HepG2 (cell line): ENCODE results near the gene PARM1. TPM values are rescaled to one million over a fixed set of nuclear protein-coding genes. Genes with fewer than 3 reads are reported as not detected.

ENCODE experiments used
- ATAC-seq: fragments of 200-7000 bp; cut with Tn5 transposase; 3 replicates; pipeline ENCODE4 v1.9.1; 2020; ENCODE audit warnings: mild to moderate bottlenecking, moderate library complexity
- BruUV-seq: library from RNA; stranded (reverse); fragments of 400-500 nt; replicated peaks from 2 replicates; lab custom pipeline; 2021; lab: Mats Ljungman, UMichigan
- CTCF ChIA-PET: fragments of 300-600 bp; formaldehyde crosslinking; extraction: SDS; loops from one replicate; lab custom pipeline; 2021; ENCODE audit warnings: low total read pairs, inconsistent platforms, low intra/inter-chr PET ratio; lab: Yijun Ruan, JAX
- POLR2A ChIA-PET: fragments of 350-600 bp; sonication (Branson Sonifier 250); formaldehyde crosslinking; loops from one replicate; lab custom pipeline; 2020; ENCODE audit warnings: antibody characterized with exemption, inconsistent platforms; lab: Yijun Ruan, JAX
- DNase-seq: peaks from one replicate; pipeline ENCODE4 v3.0.0-alpha.2; 2015; ENCODE audit warnings: low spot score
- FAIRE-seq: peaks from 3 replicates; lab custom pipeline; 2011; peaks lifted over from hg19 to GRCh38; lab: Jason Lieb, UNC
- H2AFZ ChIP-seq: one replicate; pipeline ENCODE4 v1.6.1; 2011; ENCODE audit warnings: low read length, inconsistent platforms
- H3K27ac ChIP-seq: fragments of 300-600 bp; 3 replicates; pipeline ENCODE4 v1.8.0; 2011; ENCODE audit warnings: mixed run types, mild to moderate bottlenecking, mixed read lengths, low read length, inconsistent platforms; ENCODE audit not compliant: insufficient read depth; ENCODE audit errors: extremely low read length
- H3K27me3 ChIP-seq, 2 experiments: fragments of 200-600 bp in 1 of 2; 2 replicates in 1 of 2; 3 replicates in 1 of 2; pipeline versions ENCODE4 v1.6.0 to v1.8.0; 2011; ENCODE audit warnings: low read length in 2 of 2, mild to moderate bottlenecking in 2 of 2, moderate library complexity in 2 of 2, inconsistent platforms in 1 of 2; ENCODE audit not compliant: insufficient read depth in 2 of 2, control insufficient read depth in 1 of 2
- H3K36me3 ChIP-seq, 2 experiments: fragments of 200-600 bp in 1 of 2; replicated peaks in 1 of 2; 2 replicates in 1 of 2; 3 replicates in 1 of 2; pipeline versions ENCODE4 v1.5.1 to v1.8.0; 2011; ENCODE audit warnings: low read length in 2 of 2, inconsistent platforms in 1 of 2; ENCODE audit not compliant: insufficient read depth in 2 of 2, control insufficient read depth in 1 of 2
- H3K4me1 ChIP-seq: 2 replicates; pipeline ENCODE4 v1.5.1; 2012; ENCODE audit warnings: low read length, inconsistent platforms; ENCODE audit not compliant: insufficient read depth
- H3K4me2 ChIP-seq: 2 replicates; pipeline ENCODE4 v1.6.0; 2011; ENCODE audit warnings: low read depth, low read length, inconsistent platforms
- H3K4me3 ChIP-seq, 3 experiments: fragments of 200-600 bp in 1 of 3; sonication (generic), shearing (Covaris generic) in 1 of 3; replicated peaks in 1 of 3; 2 replicates each; pipeline ENCODE4 v1.5.1; 2011 to 2016; ENCODE audit warnings: low read length in 3 of 3, inconsistent platforms in 2 of 3, low read depth in 2 of 3, mild to moderate bottlenecking in 2 of 3, control low read depth in 1 of 3, mixed read lengths in 1 of 3; ENCODE audit not compliant: insufficient read depth in 1 of 3
- H3K79me2 ChIP-seq: one replicate; pipeline ENCODE4 v1.6.1; 2011; ENCODE audit warnings: low read length, inconsistent platforms; ENCODE audit not compliant: insufficient read depth
- H3K9ac ChIP-seq: 2 replicates; pipeline ENCODE4 v1.6.0; 2011; ENCODE audit warnings: mild to moderate bottlenecking, low read depth, low read length, inconsistent platforms; ENCODE audit not compliant: insufficient read depth
- H3K9me3 ChIP-seq: 2 replicates; pipeline ENCODE4 v1.5.1; 2012; ENCODE audit warnings: mild to moderate bottlenecking, low read length
- H4K20me1 ChIP-seq: 2 replicates; pipeline ENCODE4 v1.6.0; 2011; ENCODE audit warnings: inconsistent platforms, mild to moderate bottlenecking, low read length, moderate library complexity; ENCODE audit not compliant: insufficient read depth
- CENPX ChIP-seq: sonication (generic); formaldehyde crosslinking; IDR thresholded peaks from 2 replicates; pipeline ENCODE4 v1.9.0; 2021; ENCODE audit warnings: mild to moderate bottlenecking, missing genetic modification reagents, moderate library complexity
- ELF4 ChIP-seq: sonication (generic); formaldehyde crosslinking; IDR thresholded peaks from 2 replicates; pipeline ENCODE4 v1.5.0; 2020; ENCODE audit warnings: missing genetic modification reagents, mild to moderate bottlenecking, moderate library complexity, borderline replicate concordance
- SMC3 ChIP-seq: IDR thresholded peaks from 2 replicates; pipeline ENCODE4 v1.6.1; 2011; ENCODE audit warnings: low read length, improper control_type of control experiment
- TCF7 ChIP-seq: sonication (generic); IDR thresholded peaks from 2 replicates; pipeline ENCODE4 v1.6.1; 2016; ENCODE audit warnings: antibody characterized with exemption, low read depth
- ZBTB49 ChIP-seq: sonication (generic); formaldehyde crosslinking; IDR thresholded peaks from 2 replicates; pipeline ENCODE4 v1.4.0; 2020; ENCODE audit warnings: missing genetic modification reagents, borderline replicate concordance
- ZNF251 ChIP-seq: sonication (generic); formaldehyde crosslinking; IDR thresholded peaks from 2 replicates; pipeline ENCODE4 v1.9.0; 2021; ENCODE audit warnings: mild to moderate bottlenecking, missing genetic modification reagents
- ZNF747 ChIP-seq: sonication (generic); formaldehyde crosslinking; IDR thresholded peaks from 2 replicates; pipeline ENCODE4 v1.8.1; 2023; ENCODE audit warnings: missing genetic modification reagents, mild to moderate bottlenecking, borderline replicate concordance
- ZSCAN29 ChIP-seq: sonication (generic); formaldehyde crosslinking; conservative IDR thresholded peaks from 2 replicates; pipeline ENCODE4 v1.4.0; 2020; ENCODE audit warnings: mild to moderate bottlenecking, missing genetic modification reagents
- WGBS: methylation state at CpG from one replicate; pipeline ENCODE4 v1.1.6; 2017; ENCODE audit warnings: low lambda C conversion rate; 5-methylcytosine and 5-hydroxymethylcytosine counted together
- in situ Hi-C: cut with HindIII; loops from 2 replicates; pipeline ENCODE4 v1.10.0; 2017; ENCODE audit warnings: low pct_unique_long_range_greater_than_20kb; ENCODE audit not compliant: extremely low pct_ligation_motif_present
- intact Hi-C: fragments of 100-400 bp; cut with micrococcal nuclease; formaldehyde crosslinking; loops from one replicate; pipeline ENCODE4 v1.10.0; 2022; ENCODE audit not compliant: unreplicated experiment
- polyA plus RNA-seq, 8 experiments: library from polyadenylated mRNA; depleted of rRNA in 3 of 8; stranded (reverse) in 7 of 8; unstranded in 1 of 8; fragments of >200 nt; fragmentation: Illumina TruSeq in 4 of 8; extraction: Trizol in 4 of 8; gene quantifications; 2 replicates each; pipeline versions ENCODE4 v1.2.1 to v1.2.3, GENCODE V29; 2011 to 2016; ENCODE audit warnings: low read depth in 4 of 8, missing spikeins in 1 of 8, mixed read lengths in 1 of 8; ENCODE audit not compliant: insufficient read depth in 1 of 8
- total RNA-seq, 5 experiments: library from RNA; depleted of rRNA; stranded (reverse); fragments of >200 nt; fragmentation: Illumina TruSeq; extraction: Trizol; gene quantifications; 2 replicates each; pipeline ENCODE4 v1.2.3, GENCODE V29; 2016; ENCODE audit warnings: low read depth in 1 of 5

PARM1 gene
- total and polyA plus RNA-seq, 2 of the 13 experiments (the other 11 are each of a cell fraction or from before 2014, with no cell fraction given), result not detected

DNA sequence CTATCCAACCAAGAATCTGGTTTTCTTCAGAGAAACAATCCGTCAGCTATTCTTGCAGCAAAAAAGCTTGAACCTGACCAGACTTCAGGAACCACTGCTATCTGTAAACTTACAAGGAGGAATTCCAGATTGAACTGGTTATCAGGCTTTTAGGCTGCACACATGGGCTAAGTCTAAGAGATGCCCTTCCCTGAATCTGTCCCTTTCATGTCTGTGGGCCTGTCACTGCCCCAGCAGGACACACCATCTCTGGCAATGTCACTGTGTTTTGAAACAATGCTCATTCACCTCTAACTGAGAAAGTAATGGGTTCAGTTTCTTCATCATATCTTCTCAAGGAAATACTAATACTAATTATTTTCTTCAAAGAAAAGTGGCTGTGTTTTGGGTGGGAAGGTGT, 72.8 kb downstream of the PARM1 start (continued):
- TF ChIP-seq SMC3 (no peak), ZNF251 (CRISPR knock-in tag) (no peak), CENPX (no peak), ZSCAN29 (CRISPR knock-in tag) (no peak), ZNF747 (no peak), ELF4 (no peak)

DNA sequence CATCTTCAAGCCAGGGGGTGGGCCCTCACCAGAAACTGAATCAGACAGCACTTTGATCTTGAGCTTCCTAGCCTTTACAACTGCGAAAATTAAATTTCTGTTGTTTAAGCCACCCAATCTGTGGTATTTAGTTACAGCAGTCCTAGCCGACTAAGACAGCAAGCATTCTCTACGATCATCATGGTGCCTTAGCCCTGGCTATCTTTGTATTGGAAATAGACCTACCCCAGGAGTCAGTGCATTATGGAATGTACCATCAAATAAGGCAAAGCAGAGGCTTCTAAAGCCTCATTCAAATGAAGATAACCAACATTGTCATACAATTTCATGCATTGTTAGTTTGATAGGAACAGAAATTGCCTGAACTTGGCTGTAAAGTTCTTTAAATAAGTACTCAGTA, 75.0 kb downstream of the PARM1 start:
- Histone ChIP-seq H3K27ac (no peak overlapping the region), H4K20me1 (no peaks in the 10 kb centered on the region), H3K27me3 (no peaks in the 10 kb centered on the region; a peak in 1 of 5 replicates), H3K36me3 (no peaks in the 10 kb centered on the region), H3K4me2 (no peak overlapping the region), H3K4me3 (no peak overlapping the region), H2AFZ (no peak overlapping the region)
- DNase-seq (no peak), ATAC-seq (no peak)
- intact Hi-C loops, result no loop called here
- ChIA-PET POLR2A (no interaction called here), CTCF (no interaction called here)
- WGBS, result 32% methylated on average over 2 of the region's 3 CpGs
- TF ChIP-seq ZBTB49 (CRISPR knock-in tag), result no peak
- no peak for TF ChIP-seq TCF7
- TF ChIP-seq, all 625 proteins: peak for 0
- Histone ChIP-seq H3K79me2 (no peaks in the 10 kb centered on the region), H3K9me3 (no peaks in the 10 kb centered on the region), H3K9ac (no peak overlapping the region), H3K4me1 (no peaks in the 10 kb centered on the region)
- in situ Hi-C loops, result no loop called here
- no peak for FAIRE-seq
- BruUV-seq, result no TSS peak
